B cell (primary cell): ENCODE data around the gene KCNK7.

Experiments used
- CTCF ChIP-seq: fragments of 200-600 bp; IDR thresholded peaks from one replicate; pipeline ENCODE4 v1.8.0; 2022; ENCODE audit warnings: antibody characterized with exemption, mild to moderate bottlenecking
- EZH2 ChIP-seq: IDR thresholded peaks from 2 replicates; pipeline ENCODE4 v1.6.1; 2012; ENCODE audit warnings: borderline replicate concordance, low read depth, mild to moderate bottlenecking, moderate library complexity, low read length; ENCODE audit not compliant: insufficient read depth, poor library complexity, severe bottlenecking

DNA sequence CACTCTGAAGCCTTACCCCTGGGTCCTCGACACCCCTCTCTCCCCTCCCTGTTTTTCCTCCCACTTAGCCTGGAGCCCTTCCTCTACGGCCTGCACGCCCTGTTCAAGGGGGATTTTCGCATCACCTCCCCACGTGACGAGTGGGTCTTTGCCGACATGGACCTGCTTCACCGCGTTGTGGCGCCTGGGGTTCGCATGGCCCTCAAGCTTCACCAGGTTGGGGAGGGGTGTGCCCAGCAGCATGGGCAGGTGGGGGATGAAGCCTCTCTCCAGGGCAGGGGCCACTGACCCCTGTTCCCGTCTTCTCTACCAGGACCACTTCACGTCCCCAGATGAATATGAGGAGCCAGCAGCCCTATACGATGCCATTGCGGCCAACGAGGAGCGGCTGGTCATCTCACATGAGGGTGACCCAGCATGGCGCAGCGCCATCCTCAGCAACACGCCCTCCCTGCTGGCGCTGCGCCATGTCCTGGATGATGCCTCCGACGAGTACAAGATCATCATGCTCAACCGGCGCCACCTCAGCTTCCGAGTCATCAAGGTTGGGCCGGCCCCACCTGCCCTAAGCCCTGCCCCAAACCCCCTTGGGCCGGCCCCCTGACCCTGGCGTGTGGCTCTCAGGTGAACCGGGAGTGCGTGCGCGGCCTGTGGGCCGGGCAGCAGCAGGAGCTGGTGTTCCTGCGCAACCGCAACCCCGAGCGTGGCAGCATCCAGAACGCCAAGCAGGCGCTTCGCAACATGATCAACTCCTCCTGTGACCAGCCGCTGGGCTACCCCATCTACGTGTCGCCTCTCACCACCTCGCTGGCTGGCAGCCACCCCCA, 39.5 kb upstream of the KCNK7 start:
- TF ChIP-seq CTCF (no peak), EZH2 (no peak)
